ENCODE data around the gene IMPACT. TPM values are rescaled to one million over a fixed set of nuclear protein-coding genes. Genes with fewer than 3 reads are reported as not detected.

Gene IMPACT
- total RNA-seq, 2 donors from 2014 or later = 18.9 to 20.8 TPM

GRCh38 chr18:24502667-24503523 lies 76.4 kb downstream of the IMPACT start:
- ATAC-seq (no peak), DNase-seq (no peak)
- intact Hi-C loops (cut with DNase I) = no loop called here

Other genes with a start within 250 kb of the IMPACT start
- 10 to 100 TPM; 68.8 to 74.4 TPM for gene OSBPL1A, start 28.8 kb upstream of the IMPACT start, total RNA-seq
- not detected for gene HRH4, start 34.0 kb downstream of the IMPACT start, total RNA-seq

Measured in left cardiac atrium (tissue), 4 donors.